HepG2 (cell line): ENCODE measurements around the gene CNTN5. TPM values are rescaled to one million over a fixed set of nuclear protein-coding genes. Genes with fewer than 3 reads are reported as not detected.

Experiments
- ATAC-seq: fragments of 200-7000 bp; cut with Tn5 transposase; 3 replicates; pipeline ENCODE4 v1.9.1; 2020; ENCODE audit warnings: mild to moderate bottlenecking, moderate library complexity
- BruUV-seq: library from RNA; stranded (reverse); fragments of 400-500 nt; replicated peaks from 2 replicates; lab custom pipeline; 2021; lab: Mats Ljungman, UMichigan
- CTCF ChIA-PET: fragments of 300-600 bp; formaldehyde crosslinking; extraction: SDS; loops from one replicate; lab custom pipeline; 2021; ENCODE audit warnings: low total read pairs, inconsistent platforms, low intra/inter-chr PET ratio; lab: Yijun Ruan, JAX
- POLR2A ChIA-PET: fragments of 350-600 bp; sonication (Branson Sonifier 250); formaldehyde crosslinking; loops from one replicate; lab custom pipeline; 2020; ENCODE audit warnings: antibody characterized with exemption, inconsistent platforms; lab: Yijun Ruan, JAX
- DNase-seq: peaks from one replicate; pipeline ENCODE4 v3.0.0-alpha.2; 2015; ENCODE audit warnings: low spot score
- FAIRE-seq: peaks from 3 replicates; lab custom pipeline; 2011; peaks lifted over from hg19 to GRCh38; lab: Jason Lieb, UNC
- H2AFZ ChIP-seq: one replicate; pipeline ENCODE4 v1.6.1; 2011; ENCODE audit warnings: low read length, inconsistent platforms
- H3K27ac ChIP-seq: fragments of 300-600 bp; 3 replicates; pipeline ENCODE4 v1.8.0; 2011; ENCODE audit warnings: mixed run types, mild to moderate bottlenecking, mixed read lengths, low read length, inconsistent platforms; ENCODE audit not compliant: insufficient read depth; ENCODE audit errors: extremely low read length
- H3K27me3 ChIP-seq, 2 experiments: fragments of 200-600 bp in 1 of 2; 2 replicates in 1 of 2; 3 replicates in 1 of 2; pipeline versions ENCODE4 v1.6.0 to v1.8.0; 2011; ENCODE audit warnings: low read length in 2 of 2, mild to moderate bottlenecking in 2 of 2, moderate library complexity in 2 of 2, inconsistent platforms in 1 of 2; ENCODE audit not compliant: insufficient read depth in 2 of 2, control insufficient read depth in 1 of 2
- H3K36me3 ChIP-seq, 2 experiments: fragments of 200-600 bp in 1 of 2; replicated peaks in 1 of 2; 2 replicates in 1 of 2; 3 replicates in 1 of 2; pipeline versions ENCODE4 v1.5.1 to v1.8.0; 2011; ENCODE audit warnings: low read length in 2 of 2, inconsistent platforms in 1 of 2; ENCODE audit not compliant: insufficient read depth in 2 of 2, control insufficient read depth in 1 of 2
- H3K4me1 ChIP-seq: 2 replicates; pipeline ENCODE4 v1.5.1; 2012; ENCODE audit warnings: low read length, inconsistent platforms; ENCODE audit not compliant: insufficient read depth
- H3K4me2 ChIP-seq: 2 replicates; pipeline ENCODE4 v1.6.0; 2011; ENCODE audit warnings: low read depth, low read length, inconsistent platforms
- H3K4me3 ChIP-seq, 3 experiments: fragments of 200-600 bp in 1 of 3; sonication (generic), shearing (Covaris generic) in 1 of 3; replicated peaks in 1 of 3; 2 replicates each; pipeline ENCODE4 v1.5.1; 2011 to 2016; ENCODE audit warnings: low read length in 3 of 3, inconsistent platforms in 2 of 3, low read depth in 2 of 3, mild to moderate bottlenecking in 2 of 3, control low read depth in 1 of 3, mixed read lengths in 1 of 3; ENCODE audit not compliant: insufficient read depth in 1 of 3
- H3K79me2 ChIP-seq: one replicate; pipeline ENCODE4 v1.6.1; 2011; ENCODE audit warnings: low read length, inconsistent platforms; ENCODE audit not compliant: insufficient read depth
- H3K9ac ChIP-seq: 2 replicates; pipeline ENCODE4 v1.6.0; 2011; ENCODE audit warnings: mild to moderate bottlenecking, low read depth, low read length, inconsistent platforms; ENCODE audit not compliant: insufficient read depth
- H3K9me3 ChIP-seq: 2 replicates; pipeline ENCODE4 v1.5.1; 2012; ENCODE audit warnings: mild to moderate bottlenecking, low read length
- H4K20me1 ChIP-seq: 2 replicates; pipeline ENCODE4 v1.6.0; 2011; ENCODE audit warnings: inconsistent platforms, mild to moderate bottlenecking, low read length, moderate library complexity; ENCODE audit not compliant: insufficient read depth
- HNRNPLL ChIP-seq: fragments of 200-400 bp; formaldehyde crosslinking; IDR thresholded peaks from 2 replicates; pipeline ENCODE4 v1.6.1; 2017; ENCODE audit warnings: mild to moderate bottlenecking, low read depth, low read length; ENCODE audit not compliant: poor library complexity, severe bottlenecking
- MAFF ChIP-seq: IDR thresholded peaks from 2 replicates; pipeline ENCODE4 v1.6.1; 2011; ENCODE audit warnings: low read depth, low read length, improper control_type of control experiment
- NR2F6 ChIP-seq, 2 experiments: IDR thresholded peaks; 2 replicates each; pipeline ENCODE4 v1.6.1; 2016; ENCODE audit warnings: antibody characterized with exemption in 1 of 2, mild to moderate bottlenecking in 1 of 2
- ONECUT2 ChIP-seq: sonication (generic); formaldehyde crosslinking; IDR thresholded peaks from 2 replicates; pipeline ENCODE4 v1.4.0; 2020; ENCODE audit warnings: missing genetic modification reagents
- RFX5 ChIP-seq: IDR thresholded peaks from 2 replicates; pipeline ENCODE4 v1.6.1; 2011; ENCODE audit warnings: low read depth, low read length, improper control_type of control experiment
- ZNF552 ChIP-seq: sonication (generic); formaldehyde crosslinking; IDR thresholded peaks from 2 replicates; pipeline ENCODE4 v1.9.0; 2022; ENCODE audit warnings: missing genetic modification reagents, mild to moderate bottlenecking, borderline replicate concordance
- WGBS: methylation state at CpG from one replicate; pipeline ENCODE4 v1.1.6; 2017; ENCODE audit warnings: low lambda C conversion rate; 5-methylcytosine and 5-hydroxymethylcytosine counted together
- in situ Hi-C: cut with HindIII; loops from 2 replicates; pipeline ENCODE4 v1.10.0; 2017; ENCODE audit warnings: low pct_unique_long_range_greater_than_20kb; ENCODE audit not compliant: extremely low pct_ligation_motif_present
- intact Hi-C: fragments of 100-400 bp; cut with micrococcal nuclease; formaldehyde crosslinking; loops from one replicate; pipeline ENCODE4 v1.10.0; 2022; ENCODE audit not compliant: unreplicated experiment
- polyA plus RNA-seq, 8 experiments: library from polyadenylated mRNA; depleted of rRNA in 3 of 8; stranded (reverse) in 7 of 8; unstranded in 1 of 8; fragments of >200 nt; fragmentation: Illumina TruSeq in 4 of 8; extraction: Trizol in 4 of 8; gene quantifications; 2 replicates each; pipeline versions ENCODE4 v1.2.1 to v1.2.3, GENCODE V29; 2011 to 2016; ENCODE audit warnings: low read depth in 4 of 8, missing spikeins in 1 of 8, mixed read lengths in 1 of 8; ENCODE audit not compliant: insufficient read depth in 1 of 8
- total RNA-seq, 5 experiments: library from RNA; depleted of rRNA; stranded (reverse); fragments of >200 nt; fragmentation: Illumina TruSeq; extraction: Trizol; gene quantifications; 2 replicates each; pipeline ENCODE4 v1.2.3, GENCODE V29; 2016; ENCODE audit warnings: low read depth in 1 of 5
- TF ChIP-seq, protein P1 (sequence below): sonication (generic); formaldehyde crosslinking; IDR thresholded peaks from 2 replicates; pipeline ENCODE4 v1.4.0; 2020; ENCODE audit warnings: missing genetic modification reagents
- TF ChIP-seq, protein P2 (sequence below): sonication (generic); formaldehyde crosslinking; IDR thresholded peaks from 2 replicates; pipeline ENCODE4 v1.5.0; 2020; ENCODE audit warnings: mild to moderate bottlenecking, missing genetic modification reagents

The CNTN5 gene
- total and polyA plus RNA-seq, 2 of the 13 experiments (the other 11 are each of a cell fraction or from before 2014, with no cell fraction given), result not detected

DNA sequence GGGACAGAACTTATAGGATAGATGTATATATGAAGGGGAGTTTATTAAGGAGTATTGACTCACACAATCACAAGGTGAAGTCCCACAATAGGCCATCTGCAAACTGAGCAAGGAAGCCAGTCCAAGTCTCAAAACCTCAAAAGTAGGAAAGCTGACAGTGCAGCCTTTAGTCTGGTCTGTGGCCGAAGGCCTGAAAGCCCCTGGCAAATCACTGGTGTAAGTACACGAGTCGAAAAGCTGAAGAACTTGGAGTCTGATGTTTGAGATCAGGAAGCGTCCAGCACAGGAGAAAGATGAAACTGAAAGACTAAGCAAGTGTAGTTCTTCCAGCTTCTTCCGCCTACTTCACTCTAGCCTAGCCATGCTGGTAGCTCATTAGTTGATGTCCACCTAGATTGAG, 866.7 kb downstream of the CNTN5 start:
- ATAC-seq, result no peak
- DNase-seq, result no peak
- Histone ChIP-seq H3K4me2 (no peak overlapping the region), H4K20me1 (no peaks in the 10 kb centered on the region), H3K27me3 (no peaks in the 10 kb centered on the region), H3K9me3 (no peaks in the 10 kb centered on the region), H3K36me3 (no peaks in the 10 kb centered on the region), H3K79me2 (no peaks in the 10 kb centered on the region), H3K9ac (no peak overlapping the region), H3K4me1 (no peaks in the 10 kb centered on the region), H2AFZ (no peak overlapping the region), H3K4me3 (no peak overlapping the region), H3K27ac (no peak overlapping the region)
- FAIRE-seq, result no peak
- BruUV-seq, result no TSS peak
- WGBS, result 2% methylated on average over 5 of the region's 5 CpGs
- intact Hi-C loops, result no loop called here
- CTCF ChIA-PET, result no interaction called here
- no peak for TF ChIP-seq ZNF552 (CRISPR knock-in tag)
- TF ChIP-seq NR2F6 (IDR thresholded peaks at IDR 0.05), result no peak
- TF ChIP-seq NR2F6 (CRISPR knock-in tag; IDR thresholded peaks at IDR 0.05), result no peak
- TF ChIP-seq RFX5, result no peak
- TF ChIP-seq ONECUT2 (CRISPR knock-in tag), result no peak
- TF ChIP-seq, protein P1, sequence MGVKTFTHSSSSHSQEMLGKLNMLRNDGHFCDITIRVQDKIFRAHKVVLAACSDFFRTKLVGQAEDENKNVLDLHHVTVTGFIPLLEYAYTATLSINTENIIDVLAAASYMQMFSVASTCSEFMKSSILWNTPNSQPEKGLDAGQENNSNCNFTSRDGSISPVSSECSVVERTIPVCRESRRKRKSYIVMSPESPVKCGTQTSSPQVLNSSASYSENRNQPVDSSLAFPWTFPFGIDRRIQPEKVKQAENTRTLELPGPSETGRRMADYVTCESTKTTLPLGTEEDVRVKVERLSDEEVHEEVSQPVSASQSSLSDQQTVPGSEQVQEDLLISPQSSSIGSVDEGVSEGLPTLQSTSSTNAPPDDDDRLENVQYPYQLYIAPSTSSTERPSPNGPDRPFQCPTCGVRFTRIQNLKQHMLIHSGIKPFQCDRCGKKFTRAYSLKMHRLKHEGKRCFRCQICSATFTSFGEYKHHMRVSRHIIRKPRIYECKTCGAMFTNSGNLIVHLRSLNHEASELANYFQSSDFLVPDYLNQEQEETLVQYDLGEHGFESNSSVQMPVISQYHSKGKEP, result no peak
- TF ChIP-seq, protein P2, sequence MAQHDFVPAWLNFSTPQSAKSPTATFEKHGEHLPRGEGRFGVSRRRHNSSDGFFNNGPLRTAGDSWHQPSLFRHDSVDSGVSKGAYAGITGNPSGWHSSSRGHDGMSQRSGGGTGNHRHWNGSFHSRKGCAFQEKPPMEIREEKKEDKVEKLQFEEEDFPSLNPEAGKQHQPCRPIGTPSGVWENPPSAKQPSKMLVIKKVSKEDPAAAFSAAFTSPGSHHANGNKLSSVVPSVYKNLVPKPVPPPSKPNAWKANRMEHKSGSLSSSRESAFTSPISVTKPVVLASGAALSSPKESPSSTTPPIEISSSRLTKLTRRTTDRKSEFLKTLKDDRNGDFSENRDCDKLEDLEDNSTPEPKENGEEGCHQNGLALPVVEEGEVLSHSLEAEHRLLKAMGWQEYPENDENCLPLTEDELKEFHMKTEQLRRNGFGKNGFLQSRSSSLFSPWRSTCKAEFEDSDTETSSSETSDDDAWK, result no peak
- no peak for TF ChIP-seq HNRNPLL
- TF ChIP-seq MAFF, result no peak
- in situ Hi-C loops, result no loop called here
- POLR2A ChIA-PET, result no interaction called here
